ENCODE data around the gene POLR2J2. TPM values are rescaled to one million over a fixed set of nuclear protein-coding genes. Genes with fewer than 3 reads are reported as not detected.
"Not testable (repeated sequence)": the region's sequence is repeated elsewhere in the genome, so short reads cannot be mapped to it uniquely, and the experiment has no call there.

Gene POLR2J2
- total RNA-seq, result 1.3 TPM in 1 of 2 replicates, not detected in the other

- not testable (repeated sequence) for H3K4me3 ChIP-seq (ENCODE audit: low read depth, low read length); DNase-seq (ENCODE audit: low read depth)
These were observed at the start of gene POLR2J2 for GRCh38 chr7:102671166-102671955. TSS of gene POLR2J2 (minus strand) at chr7:102671663. CDS start at chr7:102671601, 62 bp downstream.

- not testable (repeated sequence) for H3K4me3 ChIP-seq (ENCODE audit: low read depth, low read length); DNase-seq (ENCODE audit: low read depth)
These were observed 47.0 kb upstream of the POLR2J2 start for GRCh38 chr7:102718491-102718890.

DNA sequence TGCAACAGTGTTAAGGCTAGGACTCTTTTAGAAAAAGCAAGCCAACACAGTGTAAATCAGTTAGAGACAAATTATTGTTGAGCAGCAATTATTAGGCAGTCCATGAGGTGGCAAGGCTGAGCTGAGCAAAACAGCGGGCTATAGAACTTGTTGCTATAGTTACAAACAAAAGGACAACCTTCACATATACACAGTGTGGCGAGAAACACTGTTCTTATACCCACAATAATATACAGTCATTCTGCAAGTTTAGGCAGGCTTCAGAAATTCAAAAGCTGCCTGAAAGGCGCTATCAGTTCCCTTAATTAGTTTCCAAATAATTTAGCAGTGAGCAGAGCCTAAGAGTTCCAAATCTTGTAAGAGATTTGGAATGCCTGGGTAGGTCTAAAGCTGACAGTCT is 44.3 kb upstream of the POLR2J2 start:
- H3K4me3 ChIP-seq (ENCODE audit: low read depth, low read length); DNase-seq (ENCODE audit: low read depth): not testable (repeated sequence)

DNA sequence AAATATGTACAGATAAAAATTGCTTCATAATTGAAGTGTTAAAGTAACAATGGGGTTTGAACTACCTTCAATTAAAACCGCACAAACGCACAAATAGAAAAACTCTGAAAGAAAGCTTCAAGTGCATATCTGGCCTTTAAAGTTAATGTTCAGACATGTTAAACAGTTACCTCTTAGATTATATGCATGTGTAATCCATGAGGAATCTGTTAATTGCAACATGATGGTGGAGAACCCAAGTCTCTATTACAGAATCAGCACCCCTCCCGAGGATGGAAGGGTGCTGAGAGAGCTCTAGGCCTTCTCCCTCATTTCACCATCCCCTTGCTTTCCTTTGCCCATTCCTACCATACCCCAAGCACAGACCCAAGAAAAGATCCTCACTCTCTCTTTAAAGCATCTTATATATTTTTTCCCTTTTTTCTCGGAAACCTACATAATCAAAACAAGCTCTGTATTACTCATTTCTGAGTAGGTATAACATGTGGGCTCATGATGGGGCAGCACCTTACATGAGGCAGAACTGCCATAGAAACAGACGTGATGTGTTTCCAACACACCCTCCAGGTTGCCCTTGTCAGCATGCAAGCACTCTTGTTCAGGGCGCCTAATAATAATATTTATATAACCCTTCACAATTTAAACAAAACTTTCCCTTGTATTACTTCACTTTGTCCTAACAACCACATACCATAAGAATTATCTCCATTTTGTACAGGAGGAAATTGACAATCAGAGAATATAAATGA is 43.5 kb upstream of the POLR2J2 start:
- not testable (repeated sequence) for DNase-seq (ENCODE audit: low read depth); H3K4me3 ChIP-seq (ENCODE audit: low read depth, low read length)

GRCh38 chr7:102713691-102714080 is 42.2 kb upstream of the POLR2J2 start:
- H3K4me3 ChIP-seq (ENCODE audit: low read depth, low read length); DNase-seq (ENCODE audit: low read depth): not testable (repeated sequence)

GRCh38 chr7:102713011-102713690 is 41.7 kb upstream of the POLR2J2 start:
- not testable (repeated sequence) for DNase-seq (ENCODE audit: low read depth); H3K4me3 ChIP-seq (ENCODE audit: low read depth, low read length)

- DNase-seq (ENCODE audit: low read depth); H3K4me3 ChIP-seq (ENCODE audit: low read depth, low read length): not testable (repeated sequence)
These were observed 27.7 kb upstream of the POLR2J2 start for GRCh38 chr7:102698962-102699750.

DNA sequence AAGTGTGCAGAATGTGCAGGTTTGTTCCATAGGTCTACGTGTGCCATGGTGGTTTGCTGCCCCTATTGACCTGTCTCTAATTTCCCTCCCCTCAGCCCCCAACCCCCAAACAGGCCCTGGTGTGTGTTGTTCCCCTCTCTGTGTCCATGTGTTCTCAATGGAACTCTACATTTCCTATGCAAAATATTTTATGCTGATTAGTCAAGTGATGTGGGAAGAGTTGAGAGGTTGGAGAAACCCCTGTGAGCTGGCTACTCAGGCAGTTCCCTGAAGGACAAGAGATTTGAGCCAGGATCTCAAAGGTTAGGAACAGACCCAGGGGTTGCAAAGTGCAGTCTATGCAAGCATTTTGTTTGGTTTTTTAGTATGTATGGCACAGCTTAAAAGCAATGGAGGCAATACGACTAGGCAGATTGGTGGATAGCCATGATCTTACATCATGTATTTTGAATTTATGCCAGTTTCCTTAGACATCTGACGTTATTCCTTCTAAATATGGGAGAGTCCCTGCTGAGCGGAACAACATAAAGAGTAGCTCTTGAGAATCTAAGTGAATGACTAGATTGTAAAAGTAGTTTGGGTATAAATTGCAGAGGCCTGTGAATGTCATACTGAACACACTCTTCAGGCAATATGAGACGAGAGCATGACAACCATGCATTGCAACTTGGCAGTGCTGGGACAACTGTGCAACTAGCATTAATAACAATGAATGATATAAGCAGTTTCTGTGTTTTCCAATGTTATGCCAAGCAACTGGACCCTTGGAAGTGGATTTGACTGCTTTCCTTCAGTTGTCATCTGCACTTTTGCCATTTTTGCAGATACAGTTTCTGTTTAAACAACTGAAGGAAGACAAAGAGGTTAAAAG is 26.4 kb upstream of the POLR2J2 start:
- not testable (repeated sequence) for H3K4me3 ChIP-seq (ENCODE audit: low read depth, low read length)

DNA sequence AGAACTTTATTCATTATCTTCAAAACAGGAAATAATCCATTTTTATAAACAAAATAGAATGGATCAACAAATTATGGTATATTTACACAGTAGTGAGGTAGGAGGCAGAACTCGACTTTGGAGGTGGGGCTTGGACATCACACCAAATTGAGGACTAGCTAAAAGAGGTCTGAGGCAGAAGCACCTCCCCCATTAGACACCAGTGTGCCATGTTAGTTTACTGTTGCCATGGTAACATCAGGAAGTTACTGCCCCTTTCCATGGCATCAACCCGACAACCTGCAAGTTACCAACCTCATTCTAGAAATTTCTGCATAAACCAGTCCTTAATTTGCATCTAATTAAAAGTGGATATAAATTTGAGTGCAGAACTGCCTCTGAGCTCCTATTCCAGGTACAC is 24.5 kb upstream of the POLR2J2 start:
- not testable (repeated sequence) for H3K4me3 ChIP-seq (ENCODE audit: low read depth, low read length); DNase-seq (ENCODE audit: low read depth)

More for the DNA sequence above, 26.4 kb upstream of the POLR2J2 start:
- DNase-seq (ENCODE audit: low read depth), result not testable (repeated sequence)

GRCh38 chr7:102695033-102695552 is 23.6 kb upstream of the POLR2J2 start:
- not testable (repeated sequence) for H3K4me3 ChIP-seq (ENCODE audit: low read depth, low read length); DNase-seq (ENCODE audit: low read depth)

DNA sequence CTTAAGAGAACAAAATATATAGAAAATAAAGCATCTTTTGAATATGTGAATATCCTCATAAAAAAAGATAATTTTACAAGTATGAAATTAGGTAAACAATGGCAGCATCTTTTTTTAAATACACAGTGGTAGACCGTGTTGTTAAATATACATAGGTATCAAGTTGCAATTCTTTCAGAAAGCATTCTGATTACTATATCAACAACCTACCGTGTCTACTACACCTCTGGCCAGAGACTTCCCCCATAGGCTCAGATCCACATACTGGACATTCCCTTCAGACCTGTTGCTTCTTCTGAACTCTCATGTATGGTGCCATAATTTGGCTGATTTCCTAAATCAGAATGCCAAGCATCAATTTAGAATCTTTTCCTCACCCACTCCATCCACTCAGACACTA is 22.5 kb upstream of the POLR2J2 start:
- DNase-seq (ENCODE audit: low read depth); H3K4me3 ChIP-seq (ENCODE audit: low read depth, low read length): not testable (repeated sequence)

GRCh38 chr7:102690602-102691001 is 19.1 kb upstream of the POLR2J2 start:
- DNase-seq (ENCODE audit: low read depth); H3K4me3 ChIP-seq (ENCODE audit: low read depth, low read length): not testable (repeated sequence)

- not testable (repeated sequence) for DNase-seq (ENCODE audit: low read depth); H3K4me3 ChIP-seq (ENCODE audit: low read depth, low read length)
These were observed 18.2 kb upstream of the POLR2J2 start for GRCh38 chr7:102689436-102690282.

GRCh38 chr7:102688299-102689036 is 17.0 kb upstream of the POLR2J2 start:
- H3K4me3 ChIP-seq (ENCODE audit: low read depth, low read length); DNase-seq (ENCODE audit: low read depth): not testable (repeated sequence)

GRCh38 chr7:102682560-102682959 is 11.1 kb upstream of the POLR2J2 start:
- not testable (repeated sequence) for H3K4me3 ChIP-seq (ENCODE audit: low read depth, low read length); DNase-seq (ENCODE audit: low read depth)

GRCh38 chr7:102680780-102681179 is 9.3 kb upstream of the POLR2J2 start:
- DNase-seq (ENCODE audit: low read depth); H3K4me3 ChIP-seq (ENCODE audit: low read depth, low read length): not testable (repeated sequence)
